Hepatocyte (in vitro differentiated cells): ENCODE measurements around the gene SENP7. TPM values are rescaled to one million over a fixed set of nuclear protein-coding genes. Genes with fewer than 3 reads are reported as not detected.

Experiments used
- DNase-seq: peaks from one replicate; pipeline ENCODE4 v3.0.0-alpha.2; 2016; ENCODE audit warnings: low spot score
- H2AFZ ChIP-seq: fragments of 200-600 bp; sonication (generic); 2 replicates; pipeline ENCODE4 v1.6.0; 2016; ENCODE audit warnings: antibody characterized with exemption, mild to moderate bottlenecking
- H3K27ac ChIP-seq: fragments of 200-600 bp; sonication (generic); 2 replicates; pipeline ENCODE4 v1.5.1; 2016; ENCODE audit warnings: mild to moderate bottlenecking
- H3K27me3 ChIP-seq: fragments of 200-600 bp; sonication (generic); 2 replicates; pipeline ENCODE4 v1.6.1; 2016
- H3K36me3 ChIP-seq: fragments of 200-600 bp; sonication (generic); replicated peaks from 2 replicates; pipeline ENCODE4 v1.5.1; 2016; ENCODE audit warnings: low read depth; ENCODE audit not compliant: insufficient read depth
- H3K4me1 ChIP-seq: fragments of 200-600 bp; sonication (generic); 2 replicates; pipeline ENCODE4 v1.5.1; 2016; ENCODE audit warnings: mild to moderate bottlenecking, moderate library complexity; ENCODE audit not compliant: insufficient read depth
- H3K4me2 ChIP-seq: fragments of 200-600 bp; sonication (generic); 2 replicates; pipeline ENCODE4 v1.6.0; 2016
- H3K4me3 ChIP-seq: fragments of 200-600 bp; sonication (generic); 2 replicates; pipeline ENCODE4 v1.5.1; 2016; ENCODE audit warnings: mild to moderate bottlenecking
- H3K79me2 ChIP-seq: fragments of 200-600 bp; sonication (generic); 2 replicates; pipeline ENCODE4 v1.6.0; 2017; ENCODE audit warnings: mild to moderate bottlenecking
- H3K9me2 ChIP-seq: fragments of 200-600 bp; sonication (generic); replicated peaks from 2 replicates; pipeline ENCODE4 v1.6.0; 2017; ENCODE audit warnings: mild to moderate bottlenecking; ENCODE audit not compliant: insufficient read depth
- H3K9me3 ChIP-seq: fragments of 200-600 bp; sonication (generic); 2 replicates; pipeline ENCODE4 v1.5.1; 2016; ENCODE audit warnings: low read depth, mild to moderate bottlenecking
- H4K20me1 ChIP-seq: fragments of 200-600 bp; sonication (generic); 2 replicates; pipeline ENCODE4 v1.6.0; 2016; ENCODE audit warnings: mild to moderate bottlenecking; ENCODE audit not compliant: insufficient read depth, poor library complexity, severe bottlenecking
- CTCF ChIP-seq: fragments of 200-600 bp; sonication (generic); IDR thresholded peaks from 2 replicates; pipeline ENCODE4 v1.5.1; 2016; ENCODE audit warnings: antibody characterized with exemption, mild to moderate bottlenecking; ENCODE audit not compliant: poor library complexity
- EZH2 ChIP-seq: fragments of 200-600 bp; sonication (generic); IDR thresholded peaks from 2 replicates; pipeline ENCODE4 v1.6.1; 2016; ENCODE audit warnings: antibody characterized with exemption, mild to moderate bottlenecking, borderline replicate concordance
- EZH2phosphoT487 ChIP-seq: fragments of 200-600 bp; sonication (generic); IDR thresholded peaks from one replicate; pipeline ENCODE4 v1.6.1; 2018; ENCODE audit warnings: antibody characterized with exemption, mild to moderate bottlenecking, low read depth, moderate library complexity; ENCODE audit not compliant: unreplicated experiment, severe bottlenecking
- WGBS: methylation state at CpG from one replicate; pipeline ENCODE4 v1.1.6; 2016; ENCODE audit warnings: low lambda C conversion rate; ENCODE audit errors: missing lambda C conversion rate; 5-methylcytosine and 5-hydroxymethylcytosine counted together
- polyA plus RNA-seq: library from polyadenylated mRNA; unstranded; fragments of >200 nt; fragmentation: Nextera tagmentation; extraction: Ambion mirVana; gene quantifications from 2 replicates; pipeline ENCODE4 v1.2.1, GENCODE V29; 2016
- total RNA-seq: library from RNA; depleted of rRNA; stranded (reverse); fragments of >200 nt; gene quantifications from 2 replicates; pipeline ENCODE4 v1.2.3, GENCODE V29; 2014

The SENP7 gene
- total and polyA plus RNA-seq, 2 experiments from 2014 or later: 7.7 to 40.9 TPM

- no peaks in the 10 kb centered on the region for H3K27me3 ChIP-seq
- peaks cover 42% of the 10 kb centered on the region for H3K79me2 ChIP-seq
- no peaks in the 10 kb centered on the region for H4K20me1 ChIP-seq
- DNase-seq: no peak
- TF ChIP-seq EZH2: no peak
- TF ChIP-seq EZH2phosphoT487: no peak
- no peak for TF ChIP-seq CTCF
- WGBS: 100% methylated on average over 1 of the region's 1 CpG
- H3K9me2 ChIP-seq: no peaks in the 10 kb centered on the region
- H3K4me1 ChIP-seq: no peaks in the 10 kb centered on the region
- H3K4me3 ChIP-seq: no peak overlapping the region
- no peaks in the 10 kb centered on the region for H3K36me3 ChIP-seq
- no peak overlapping the region for H2AFZ ChIP-seq
- peaks cover 19% of the 10 kb centered on the region for H3K9me3 ChIP-seq
- no peak overlapping the region for H3K27ac ChIP-seq
- H3K4me2 ChIP-seq: no peak overlapping the region
Observed at GRCh38 chr3:101433652-101434051, 79.4 kb downstream of the SENP7 start.

- H3K27me3 ChIP-seq: no peaks in the 10 kb centered on the region
- H3K4me3 ChIP-seq: no peak overlapping the region
- no peak overlapping the region for H3K27ac ChIP-seq
- no peaks in the 10 kb centered on the region for H3K9me2 ChIP-seq
- H3K4me2 ChIP-seq: no peak overlapping the region
- H3K9me3 ChIP-seq: no peaks in the 10 kb centered on the region
- H3K36me3 ChIP-seq: no peaks in the 10 kb centered on the region
- no peaks in the 10 kb centered on the region for H3K79me2 ChIP-seq
- no peak for DNase-seq
- no peaks in the 10 kb centered on the region for H4K20me1 ChIP-seq
- no peaks in the 10 kb centered on the region for H3K4me1 ChIP-seq
- WGBS: 99% methylated on average over 11 of the region's 11 CpGs
- H2AFZ ChIP-seq: no peak overlapping the region
- no peak for TF ChIP-seq EZH2phosphoT487
- TF ChIP-seq CTCF: no peak
- TF ChIP-seq EZH2: no peak
Observed at GRCh38 chr3:101423984-101424888, 88.8 kb downstream of the SENP7 start.

- WGBS: 97% methylated on average over 1 of the region's 1 CpG
- H3K36me3 ChIP-seq: no peaks in the 10 kb centered on the region
- H4K20me1 ChIP-seq: peaks cover 5% of the 10 kb centered on the region
- no peak for DNase-seq
- no peak overlapping the region for H3K27ac ChIP-seq
- no peaks in the 10 kb centered on the region for H3K79me2 ChIP-seq
- H3K4me2 ChIP-seq: no peak overlapping the region
- H3K4me3 ChIP-seq: no peak overlapping the region
- H2AFZ ChIP-seq: no peak overlapping the region
- TF ChIP-seq CTCF (no peak), EZH2phosphoT487 (no peak), EZH2 (no peak)
- H3K4me1 ChIP-seq: no peaks in the 10 kb centered on the region
- no peaks in the 10 kb centered on the region for H3K9me2 ChIP-seq
- no peaks in the 10 kb centered on the region for H3K27me3 ChIP-seq
- H3K9me3 ChIP-seq: no peaks in the 10 kb centered on the region
Observed at GRCh38 chr3:101418851-101419250, 94.2 kb downstream of the SENP7 start.
